Activated naive CD4-positive, alpha-beta T cell treated with anti-CD3 and anti-CD28 coated beads, Interleukin-2, amount 10 ng/mL, durations not matched to agents 7 days and 5 days (primary cell): Measurements from ENCODE around the gene BLOC1S1.

Source experiments
- CTCF ChIA-PET: fragments of 350-600 bp; sonication (Branson Sonifier 250); formaldehyde crosslinking; loops from one replicate; lab custom pipeline; 2021; ENCODE audit warnings: antibody characterized with exemption; lab: Charles Lee
- DNase-seq: peaks from one replicate; pipeline ENCODE4 v3.0.0-alpha.2; 2020
- H3K27ac Mint-ChIP-seq: one replicate; pipeline ENCODE4 v1.8.0; 2021; ENCODE audit warnings: mild to moderate bottlenecking, moderate library complexity, mixed read lengths
- H3K27me3 Mint-ChIP-seq: one replicate; pipeline ENCODE4 v1.8.0; 2021; ENCODE audit warnings: mild to moderate bottlenecking, mixed read lengths
- H3K36me3 Mint-ChIP-seq: one replicate; pipeline ENCODE4 v1.8.0; 2021; ENCODE audit warnings: mixed read lengths
- H3K4me1 Mint-ChIP-seq: one replicate; pipeline ENCODE4 v1.8.0; 2021; ENCODE audit warnings: mixed read lengths
- H3K4me3 Mint-ChIP-seq: one replicate; pipeline ENCODE4 v1.8.0; 2021; ENCODE audit warnings: mild to moderate bottlenecking, moderate library complexity, mixed read lengths
- H3K9me3 Mint-ChIP-seq: one replicate; pipeline ENCODE4 v1.8.0; 2021; ENCODE audit warnings: mixed read lengths

BLOC1S1 gene

DNA sequence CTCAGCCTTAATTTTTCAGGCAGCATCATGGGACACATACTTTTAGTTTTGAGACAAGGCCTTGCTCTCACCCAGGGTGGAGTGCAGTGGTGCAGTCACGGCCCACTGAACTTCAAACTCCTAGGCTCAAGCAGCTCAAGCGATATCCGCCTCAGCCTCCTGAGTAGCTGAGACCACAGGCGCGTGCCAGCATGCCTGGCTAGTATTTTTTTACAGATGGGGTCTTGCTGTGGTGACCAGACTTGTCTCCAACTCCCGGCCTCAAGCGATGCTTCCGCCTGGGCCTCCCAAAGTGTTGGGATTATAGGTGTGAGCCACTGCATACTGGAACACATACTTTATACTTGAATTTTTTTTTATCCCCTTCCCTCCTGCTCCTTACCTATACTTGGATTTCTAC, 7.1 kb downstream of the BLOC1S1 start:
- Mint-ChIP-seq H3K4me1 (peaks cover 51% of the 10 kb centered on the region), H3K36me3 (peaks cover 29% of the 10 kb centered on the region), H3K27ac (no peak overlapping the region), H3K9me3 (no peaks in the 10 kb centered on the region), H3K27me3 (no peaks in the 10 kb centered on the region), H3K4me3 (no peak overlapping the region)
- DNase-seq, result no peak
- CTCF ChIA-PET, result interaction anchor here (0.7 to 11.3 kb wide), 2 partner anchors 13 to 97 kb away, joined by 3 to 166 read pairs; no protein-coding TSS in a partner anchor

DNA sequence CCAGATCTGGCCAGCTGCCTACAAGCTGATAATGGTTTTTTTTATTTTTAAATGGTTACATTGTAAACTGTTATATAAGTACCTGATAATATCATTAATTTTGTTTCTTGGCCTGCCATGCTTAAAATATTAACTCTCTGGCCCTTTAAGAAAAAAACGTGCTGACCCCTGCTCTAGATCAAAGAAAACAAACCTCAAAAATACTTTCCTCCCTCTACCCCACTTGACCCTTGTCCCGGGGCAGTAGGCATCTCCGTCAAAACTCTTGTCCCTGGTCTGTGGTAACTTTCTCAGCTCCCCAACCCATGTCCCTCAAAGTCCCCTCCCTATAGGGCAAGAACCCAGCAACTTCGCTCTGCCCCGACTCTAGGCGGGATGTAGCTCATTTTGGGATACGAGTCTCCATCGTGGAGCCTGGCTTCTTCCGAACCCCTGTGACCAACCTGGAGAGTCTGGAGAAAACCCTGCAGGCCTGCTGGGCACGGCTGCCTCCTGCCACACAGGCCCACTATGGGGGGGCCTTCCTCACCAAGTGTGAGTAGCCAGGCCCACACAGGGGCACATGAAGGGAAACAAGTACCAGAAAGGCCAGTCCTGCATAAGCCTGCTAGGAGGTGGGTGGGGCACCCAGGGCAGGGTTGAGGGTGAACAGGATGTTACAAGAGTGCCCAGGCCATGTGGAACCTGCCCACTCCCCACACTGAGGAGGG, 7.8 kb downstream of the BLOC1S1 start:
- no peak for DNase-seq
- H3K9me3 Mint-ChIP-seq, result no peaks in the 10 kb centered on the region
- CTCF ChIA-PET, result interaction anchor here (0.6 to 11.3 kb wide), 3 partner anchors 12 to 96 kb away, joined by 3 to 166 read pairs (median 5); no protein-coding TSS in a partner anchor
- H3K27ac Mint-ChIP-seq, result no peak overlapping the region
- H3K4me1 Mint-ChIP-seq, result peaks cover 46% of the 10 kb centered on the region
- peaks cover 23% of the 10 kb centered on the region for H3K36me3 Mint-ChIP-seq
- no peaks in the 10 kb centered on the region for H3K27me3 Mint-ChIP-seq
- no peak overlapping the region for H3K4me3 Mint-ChIP-seq

DNA sequence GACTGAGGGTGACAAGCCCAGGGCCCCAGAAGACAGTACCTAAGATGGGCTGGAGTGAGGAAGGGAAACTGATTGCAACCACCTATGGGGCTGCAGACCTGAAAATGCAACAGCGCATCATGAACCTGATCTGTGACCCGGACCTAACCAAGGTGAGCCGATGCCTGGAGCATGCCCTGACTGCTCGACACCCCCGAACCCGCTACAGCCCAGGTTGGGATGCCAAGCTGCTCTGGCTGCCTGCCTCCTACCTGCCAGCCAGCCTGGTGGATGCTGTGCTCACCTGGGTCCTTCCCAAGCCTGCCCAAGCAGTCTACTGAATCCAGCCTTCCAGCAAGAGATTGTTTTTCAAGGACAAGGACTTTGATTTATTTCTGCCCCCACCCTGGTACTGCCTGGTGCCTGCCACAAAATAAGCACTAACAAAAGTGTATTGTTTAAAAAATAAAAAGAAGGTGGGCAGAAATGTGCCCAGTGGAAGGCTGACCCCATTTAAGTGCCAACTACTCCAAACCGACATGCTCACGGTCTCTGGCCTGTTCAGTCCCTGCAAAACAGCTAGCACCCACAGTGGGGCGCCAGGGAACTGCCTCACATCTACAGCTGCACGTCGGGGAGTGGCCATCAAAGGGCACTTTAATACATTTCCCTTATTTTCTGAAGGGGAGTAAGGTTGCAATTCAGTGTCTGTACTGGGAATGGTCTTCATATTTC, 8.5 kb downstream of the BLOC1S1 start:
- no peaks in the 10 kb centered on the region for H3K27me3 Mint-ChIP-seq
- peak; percentile 82 for DNase-seq
- H3K36me3 Mint-ChIP-seq, result peaks cover 19% of the 10 kb centered on the region
- CTCF ChIA-PET, result interaction anchor here (0.9 to 11.3 kb wide), 10 partner anchors 8 to 724 kb away, joined by 3 to 166 read pairs (median 4); partner anchors contain the start of gene BLOC1S1
- peaks cover 45% of the 10 kb centered on the region for H3K4me1 Mint-ChIP-seq
- no peak overlapping the region for H3K4me3 Mint-ChIP-seq
- peak overlapping the region; percentile 56 for H3K27ac Mint-ChIP-seq
- no peaks in the 10 kb centered on the region for H3K9me3 Mint-ChIP-seq

DNA sequence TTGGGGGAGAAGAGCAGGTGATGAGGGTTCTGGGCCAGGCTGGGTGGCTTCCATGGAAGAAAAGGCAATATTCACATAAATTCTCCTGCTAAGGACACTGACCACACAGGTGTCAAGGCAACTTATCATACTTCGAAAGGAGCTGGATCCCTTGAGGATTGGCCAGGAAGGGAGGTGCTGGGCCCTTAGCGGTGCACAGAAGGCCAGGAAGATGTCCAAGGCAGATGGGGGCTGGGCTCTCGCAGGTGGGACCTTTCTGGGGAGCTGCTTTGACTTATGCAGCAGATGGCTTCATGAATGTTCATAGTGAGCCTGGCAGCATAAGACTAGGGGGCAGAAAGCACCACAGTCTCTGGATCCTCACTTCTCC, 9.1 kb downstream of the BLOC1S1 start:
- no peak overlapping the region for H3K4me3 Mint-ChIP-seq
- H3K36me3 Mint-ChIP-seq, result peaks cover 19% of the 10 kb centered on the region
- H3K27ac Mint-ChIP-seq, result no peak overlapping the region
- no peak for DNase-seq
- CTCF ChIA-PET, result interaction anchor here (0.5 to 11.3 kb wide), 11 partner anchors 9 to 724 kb away, joined by 3 to 166 read pairs (median 3); partner anchors contain the start of gene BLOC1S1
- H3K4me1 Mint-ChIP-seq, result peaks cover 46% of the 10 kb centered on the region
- H3K9me3 Mint-ChIP-seq, result no peaks in the 10 kb centered on the region
- H3K27me3 Mint-ChIP-seq, result no peaks in the 10 kb centered on the region

DNA sequence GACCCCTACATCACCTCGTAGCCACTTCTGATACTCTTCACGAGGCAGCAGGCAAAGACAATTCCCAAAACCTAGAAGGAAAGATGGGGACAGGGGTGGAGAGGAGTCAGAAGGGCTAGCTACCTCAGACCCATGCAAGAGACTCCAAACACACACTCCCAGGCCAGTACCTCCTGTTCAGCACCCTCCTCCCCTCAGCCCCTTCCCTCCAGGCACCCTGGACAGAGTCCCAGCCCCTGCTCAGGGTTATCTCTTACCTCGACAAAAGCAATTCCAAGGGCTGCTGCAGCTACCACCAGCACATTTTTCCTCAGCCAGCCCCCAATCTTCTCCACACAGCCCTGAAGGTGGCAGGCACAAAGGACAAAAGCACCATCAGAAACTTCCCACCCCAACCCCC, 9.7 kb downstream of the BLOC1S1 start:
- H3K27me3 Mint-ChIP-seq, result no peaks in the 10 kb centered on the region
- peaks cover 46% of the 10 kb centered on the region for H3K4me1 Mint-ChIP-seq
- no peak for DNase-seq
- CTCF ChIA-PET, result interaction anchor here (0.5 to 11.3 kb wide), 7 partner anchors 9 to 56 kb away, joined by 3 to 166 read pairs (median 4); partner anchors contain the start of gene BLOC1S1
- H3K36me3 Mint-ChIP-seq, result peaks cover 19% of the 10 kb centered on the region
- H3K4me3 Mint-ChIP-seq, result no peak overlapping the region
- no peak overlapping the region for H3K27ac Mint-ChIP-seq
- H3K9me3 Mint-ChIP-seq, result no peaks in the 10 kb centered on the region

DNA sequence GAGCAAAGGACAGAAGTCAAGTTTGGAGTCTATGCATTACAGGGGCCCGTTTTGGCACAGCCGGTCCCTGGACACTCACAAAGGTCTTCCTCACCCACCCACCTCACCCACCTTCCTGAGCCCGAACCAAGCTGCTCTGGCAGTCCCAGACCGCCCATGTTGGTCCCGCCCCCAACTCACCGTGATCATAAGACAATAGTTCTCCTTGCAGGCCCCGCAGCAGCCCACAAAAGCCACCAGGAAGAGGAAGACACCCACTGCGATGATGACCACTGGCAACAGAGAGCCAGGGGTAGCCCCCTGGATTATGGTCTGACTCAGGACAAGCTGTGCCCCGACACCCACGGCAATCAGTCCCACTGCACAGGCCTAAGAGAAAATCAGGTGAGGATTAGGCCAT, 11.1 kb downstream of the BLOC1S1 start:
- H3K27ac Mint-ChIP-seq, result peak overlapping the region; percentile 60
- no peaks in the 10 kb centered on the region for H3K27me3 Mint-ChIP-seq
- no peak for DNase-seq
- no peaks in the 10 kb centered on the region for H3K9me3 Mint-ChIP-seq
- H3K36me3 Mint-ChIP-seq, result peaks cover 19% of the 10 kb centered on the region
- CTCF ChIA-PET, result interaction anchor here (1.6 kb wide), 1 partner anchor 11 kb away, joined by 8 read pairs; no protein-coding TSS in a partner anchor
- peak overlapping the region; percentile 64 for H3K4me3 Mint-ChIP-seq
- peaks cover 46% of the 10 kb centered on the region for H3K4me1 Mint-ChIP-seq

DNA sequence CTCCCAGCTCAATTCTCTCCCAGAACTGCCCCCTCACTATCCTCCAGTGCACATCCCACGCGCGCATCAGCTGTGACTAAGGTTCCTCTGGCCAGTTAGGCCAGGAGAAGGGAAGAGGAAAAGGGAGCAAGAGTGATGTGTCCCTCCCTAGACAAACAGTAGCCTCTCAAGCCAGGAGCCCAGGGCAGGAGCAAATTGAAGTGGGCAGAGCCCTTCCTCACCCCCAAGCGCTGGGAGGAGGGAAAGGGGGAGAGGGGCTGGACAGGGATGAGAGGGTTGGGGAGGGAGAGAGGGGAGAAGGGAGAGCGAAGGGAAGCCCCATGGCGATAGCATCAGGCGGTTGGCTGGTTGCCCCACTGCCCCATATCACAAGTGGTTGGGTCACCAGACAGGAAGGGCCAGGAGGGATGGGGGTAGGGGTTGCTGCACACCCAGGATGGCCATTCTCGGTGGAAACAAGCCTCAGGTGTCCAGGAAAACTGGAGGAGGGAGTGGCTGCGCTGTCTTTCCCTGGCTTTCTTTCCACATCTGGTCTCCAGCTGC, 11.9 kb downstream of the BLOC1S1 start:
- Mint-ChIP-seq H3K27me3 (no peaks in the 10 kb centered on the region), H3K4me3 (peak overlapping the region; percentile 64), H3K4me1 (peaks cover 49% of the 10 kb centered on the region), H3K9me3 (no peaks in the 10 kb centered on the region), H3K27ac (peak overlapping the region; percentile 60), H3K36me3 (peaks cover 19% of the 10 kb centered on the region)
- CTCF ChIA-PET, result interaction anchor here (1.6 kb wide), 1 partner anchor 11 kb away, joined by 8 read pairs; no protein-coding TSS in a partner anchor
- DNase-seq, result no peak

DNA sequence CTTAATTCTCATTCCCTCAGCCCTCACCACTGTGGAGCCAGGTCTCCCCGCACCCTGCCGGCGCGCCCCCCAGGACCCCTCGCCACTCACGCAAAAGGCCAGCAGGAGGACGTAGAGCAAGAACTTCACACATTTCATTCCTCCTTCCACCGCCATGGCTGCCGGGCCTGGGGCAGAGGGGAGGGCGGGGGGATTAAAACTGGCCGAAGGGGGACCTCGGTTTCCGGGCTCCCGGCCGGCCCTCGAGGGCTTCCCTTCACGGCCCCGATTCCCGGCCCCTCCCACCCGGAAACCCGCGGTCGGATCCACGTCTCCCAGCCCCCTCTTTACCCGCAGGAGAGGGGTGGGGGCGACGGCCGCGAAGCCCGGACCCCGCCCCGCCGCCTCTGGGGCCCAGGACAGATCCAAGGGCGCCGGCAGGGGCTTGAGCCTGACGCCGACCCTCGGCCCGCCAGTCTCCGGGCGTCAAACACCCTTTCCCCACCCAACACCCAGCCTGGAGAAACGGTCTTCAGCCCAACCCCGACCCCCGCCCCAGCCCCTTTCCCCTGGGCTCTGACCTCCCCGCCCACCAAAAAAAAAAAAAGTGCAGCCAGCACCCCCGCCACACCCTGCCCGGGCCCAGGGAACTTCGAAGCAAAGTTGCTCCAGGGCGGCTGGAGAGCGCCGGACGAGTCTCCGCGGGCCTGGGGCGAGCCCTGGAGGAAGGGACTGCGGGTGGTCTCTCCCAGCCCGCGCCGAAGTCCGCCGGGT, 12.5 kb downstream of the BLOC1S1 start:
- Mint-ChIP-seq H3K27me3 (no peaks in the 10 kb centered on the region), H3K9me3 (no peaks in the 10 kb centered on the region), H3K4me1 (peaks cover 49% of the 10 kb centered on the region), H3K36me3 (peaks cover 19% of the 10 kb centered on the region), H3K4me3 (peak overlapping the region; percentile 75), H3K27ac (peak overlapping the region; percentile 39)
- CTCF ChIA-PET, result interaction anchor here (1.6 to 2.3 kb wide), 3 partner anchors 9 to 11 kb away, joined by 4 to 31 read pairs (median 8); no protein-coding TSS in a partner anchor
- DNase-seq, result peak; percentile 58

DNA sequence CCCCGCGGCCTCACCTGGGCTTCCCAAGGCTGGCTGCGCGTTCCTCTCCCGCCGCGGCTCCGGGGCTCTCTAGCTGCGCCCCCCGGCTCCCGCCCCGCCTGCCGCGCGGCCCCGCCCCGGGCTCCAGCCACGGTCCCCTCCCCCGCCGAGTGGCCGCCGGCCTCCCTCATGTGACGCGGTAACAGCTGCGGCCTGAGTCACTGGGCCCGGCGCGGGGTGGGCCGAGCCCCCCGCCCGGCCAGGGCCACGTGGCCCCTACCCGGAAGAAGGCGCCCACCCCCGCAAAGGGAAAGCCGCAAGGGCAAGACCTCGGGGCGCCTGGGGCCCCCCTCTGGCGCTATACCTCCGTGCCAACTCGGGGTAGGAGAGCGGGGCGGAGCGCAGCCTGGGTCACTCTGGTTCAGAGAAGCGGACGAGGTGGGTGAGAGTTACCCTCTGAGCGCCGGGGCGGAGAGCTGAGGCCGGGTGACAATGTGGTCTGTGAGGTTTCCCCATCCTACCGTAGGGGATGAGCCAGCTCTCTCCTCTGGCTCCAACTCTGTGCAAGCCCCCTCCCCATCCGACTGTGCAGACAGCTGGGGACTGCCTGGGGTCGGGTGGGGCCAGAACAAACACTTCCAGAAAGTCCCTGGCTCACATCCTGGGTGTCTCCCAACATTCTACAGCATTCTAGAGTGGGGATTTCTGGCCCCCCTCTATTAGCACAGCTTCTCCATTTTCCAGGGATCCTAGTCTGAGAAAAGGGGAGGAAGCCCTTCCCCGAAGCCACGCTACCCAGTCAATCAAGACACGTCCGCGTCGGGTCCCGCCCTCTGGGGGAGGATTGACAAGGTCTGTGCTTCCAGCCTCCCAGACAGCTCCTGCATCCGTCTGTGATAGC, 13.3 kb downstream of the BLOC1S1 start, which contains the start of gene CD63:
Gene CD63, minus strand, starts transcription at position 71 of the 880 bp plus-strand sequence. CDS start 668 bp downstream, outside the sequence.
- H3K27me3 Mint-ChIP-seq, result no peaks in the 10 kb centered on the region
- H3K36me3 Mint-ChIP-seq, result peaks cover 19% of the 10 kb centered on the region
- H3K4me3 Mint-ChIP-seq, result peak within 1 kb of the TSS; percentile 75
- peak within 1 kb of the TSS; percentile 88 for H3K27ac Mint-ChIP-seq
- no peaks in the 10 kb centered on the region for H3K9me3 Mint-ChIP-seq
- CTCF ChIA-PET, result interaction anchor here (1.0 to 2.3 kb wide), 6 partner anchors 10 to 266 kb away, joined by 3 to 31 read pairs (median 4); no protein-coding TSS in a partner anchor
- peaks cover 49% of the 10 kb centered on the region for H3K4me1 Mint-ChIP-seq
- DNase-seq, result peak; percentile 73

DNA sequence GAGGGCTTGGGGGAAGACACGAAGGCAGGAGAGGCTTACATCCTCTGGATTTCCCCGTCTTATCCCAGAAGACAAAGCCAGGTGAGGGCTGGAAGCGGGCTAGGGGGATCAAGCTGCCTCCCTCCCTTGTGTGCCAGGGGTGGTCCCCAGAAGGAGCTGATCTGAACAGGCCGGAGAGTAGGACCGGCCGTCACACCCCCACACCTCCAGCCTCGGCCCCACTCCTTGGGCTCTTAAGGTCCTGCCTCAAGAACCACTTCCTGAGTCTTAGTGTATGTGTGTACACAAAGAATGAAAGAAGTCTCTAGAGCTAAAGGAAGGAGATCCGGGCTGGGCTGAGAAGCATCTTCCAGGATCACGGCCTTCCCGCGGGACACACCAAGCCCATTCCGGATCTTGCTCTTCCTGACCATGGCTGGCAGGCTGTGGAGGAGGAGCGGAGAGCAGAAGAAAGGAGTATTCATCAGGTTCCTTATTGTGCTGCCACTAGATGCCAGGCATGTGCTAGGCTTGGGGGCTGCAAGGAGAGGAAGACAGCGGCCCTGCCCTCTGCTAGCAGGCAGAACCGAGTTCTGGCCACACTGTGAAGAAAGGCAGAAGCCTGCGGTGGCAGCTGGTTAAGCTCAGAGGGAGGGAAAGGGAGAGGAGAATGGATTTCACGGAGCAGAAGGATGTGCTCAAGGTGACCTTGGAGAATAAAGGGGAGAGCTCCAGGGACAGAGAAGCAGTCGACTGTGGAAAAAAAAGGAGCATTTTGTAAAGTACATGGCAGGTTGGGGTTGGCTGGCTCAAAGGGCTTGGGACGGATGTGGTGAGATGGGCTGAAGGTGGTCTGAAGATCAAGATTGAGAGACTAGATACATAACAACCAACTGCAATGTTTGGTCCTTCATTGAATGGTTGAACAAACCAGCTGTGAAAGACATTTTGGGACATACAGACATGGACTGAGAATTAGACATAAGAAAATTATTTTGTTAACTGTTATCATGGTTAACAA, 14.3 kb downstream of the BLOC1S1 start:
- DNase-seq, result peak; percentile 46
- CTCF ChIA-PET, result interaction anchor here (0.9 to 2.3 kb wide), 7 partner anchors 9 to 265 kb away, joined by 3 to 31 read pairs (median 3); no protein-coding TSS in a partner anchor
- H3K9me3 Mint-ChIP-seq, result no peaks in the 10 kb centered on the region
- H3K27ac Mint-ChIP-seq, result peak overlapping the region; percentile 88
- H3K4me1 Mint-ChIP-seq, result peaks cover 43% of the 10 kb centered on the region
- no peaks in the 10 kb centered on the region for H3K27me3 Mint-ChIP-seq
- peaks cover 15% of the 10 kb centered on the region for H3K36me3 Mint-ChIP-seq
- H3K4me3 Mint-ChIP-seq, result peak overlapping the region; percentile 75

DNA sequence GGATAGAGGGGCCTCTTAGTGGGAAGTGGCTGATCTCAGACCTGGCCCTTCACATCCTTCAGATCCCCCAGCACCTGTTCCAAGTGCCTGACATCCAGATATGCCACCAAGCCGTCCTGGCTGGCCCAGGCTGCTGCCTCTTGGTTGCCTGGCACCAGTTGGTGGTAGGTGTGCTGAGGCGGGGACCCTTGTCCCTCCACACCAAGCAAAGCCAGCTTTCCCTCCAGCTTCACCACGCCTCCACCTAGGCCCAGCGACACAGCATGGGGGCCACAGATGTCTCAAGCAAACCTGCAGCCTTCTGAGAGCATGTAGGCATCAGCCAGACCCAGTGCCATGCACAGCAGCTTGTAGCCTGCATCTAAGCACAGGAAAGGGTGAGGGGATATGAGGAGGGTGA, 16.4 kb downstream of the BLOC1S1 start:
- DNase-seq, result no peak
- no peaks in the 10 kb centered on the region for H3K36me3 Mint-ChIP-seq
- no peak overlapping the region for H3K4me3 Mint-ChIP-seq
- peaks cover 37% of the 10 kb centered on the region for H3K4me1 Mint-ChIP-seq
- H3K9me3 Mint-ChIP-seq, result no peaks in the 10 kb centered on the region
- no peak overlapping the region for H3K27ac Mint-ChIP-seq
- H3K27me3 Mint-ChIP-seq, result no peaks in the 10 kb centered on the region
- CTCF ChIA-PET, result interaction anchor here (8.6 kb wide), 1 partner anchor 12 kb away, joined by 166 read pairs; the partner anchor contains the start of genes BLOC1S1 and RDH5
